Nephron progenitor cell (in vitro differentiated cells): ENCODE data around the gene PBRM1.
"Not testable (repeated sequence)": the region's sequence is repeated elsewhere in the genome, so short reads cannot be mapped to it uniquely, and the experiment has no call there.

ENCODE experiments used
- DNase-seq: peaks from one replicate; pipeline ENCODE4 v3.0.0; 2021
- H3K27ac Mint-ChIP-seq: 2 replicates; pipeline ENCODE4 v1.8.0; 2021; ENCODE audit warnings: mild to moderate bottlenecking, moderate library complexity, mixed read lengths
- H3K27me3 Mint-ChIP-seq: 2 replicates; pipeline ENCODE4 v1.8.0; 2021; ENCODE audit warnings: mild to moderate bottlenecking, low read depth, mixed read lengths; ENCODE audit not compliant: poor library complexity
- H3K36me3 Mint-ChIP-seq: 2 replicates; pipeline ENCODE4 v1.8.0; 2021; ENCODE audit warnings: low read depth, mixed read lengths
- H3K4me1 Mint-ChIP-seq: 2 replicates; pipeline ENCODE4 v1.8.0; 2021; ENCODE audit warnings: mixed read lengths
- H3K4me3 Mint-ChIP-seq: 2 replicates; pipeline ENCODE4 v1.8.0; 2021; ENCODE audit warnings: mild to moderate bottlenecking, moderate library complexity, mixed read lengths
- H3K9me3 Mint-ChIP-seq: 2 replicates; pipeline ENCODE4 v1.8.0; 2021; ENCODE audit warnings: mild to moderate bottlenecking, moderate library complexity, mixed read lengths
- CTCF ChIP-seq: fragments of 200-600 bp; sonication (generic); IDR thresholded peaks from 2 replicates; pipeline ENCODE4 v1.5.0; 2021; ENCODE audit warnings: antibody characterized with exemption

Gene PBRM1

GRCh38 chr3:52529376-52530333 lies 156.1 kb downstream of the PBRM1 start:
- peak overlapping the region; percentile 23 for H3K4me3 Mint-ChIP-seq

GRCh38 chr3:52528586-52529375 lies 156.9 kb downstream of the PBRM1 start:
- Mint-ChIP-seq H3K36me3 (peaks cover 36% of the 10 kb centered on the region), H3K27me3 (no peaks in the 10 kb centered on the region), H3K4me3 (no peak overlapping the region), H3K27ac (peak overlapping the region; percentile 69), H3K4me1 (peaks cover 51% of the 10 kb centered on the region), H3K9me3 (no peaks in the 10 kb centered on the region)
- no peak for TF ChIP-seq CTCF
- DNase-seq: no peak

More at GRCh38 chr3:52529376-52530333, 156.1 kb downstream of the PBRM1 start:
- Mint-ChIP-seq H3K9me3 (no peaks in the 10 kb centered on the region), H3K27ac (peak overlapping the region; percentile 69), H3K4me1 (peaks cover 55% of the 10 kb centered on the region), H3K36me3 (peaks cover 28% of the 10 kb centered on the region), H3K27me3 (no peaks in the 10 kb centered on the region)
- TF ChIP-seq CTCF: no peak
- DNase-seq: no peak

GRCh38 chr3:52527732-52528585 lies 157.8 kb downstream of the PBRM1 start:
- Mint-ChIP-seq H3K27me3 (no peaks in the 10 kb centered on the region), H3K27ac (peak overlapping the region; percentile 45), H3K36me3 (peaks cover 36% of the 10 kb centered on the region), H3K4me1 (peaks cover 51% of the 10 kb centered on the region), H3K4me3 (no peak overlapping the region), H3K9me3 (no peaks in the 10 kb centered on the region)
- no peak for DNase-seq
- no peak for TF ChIP-seq CTCF

GRCh38 chr3:52527039-52527731 lies 158.5 kb downstream of the PBRM1 start:
- peaks cover 45% of the 10 kb centered on the region for H3K4me1 Mint-ChIP-seq
- no peaks in the 10 kb centered on the region for H3K27me3 Mint-ChIP-seq
- H3K36me3 Mint-ChIP-seq: peaks cover 36% of the 10 kb centered on the region
- DNase-seq: no peak
- no peak for TF ChIP-seq CTCF
- H3K27ac Mint-ChIP-seq: peak overlapping the region; percentile 45
- H3K9me3 Mint-ChIP-seq: no peaks in the 10 kb centered on the region
- H3K4me3 Mint-ChIP-seq: no peak overlapping the region

GRCh38 chr3:52526671-52527038 lies 159.1 kb downstream of the PBRM1 start:
- H3K4me3 Mint-ChIP-seq, H3K27me3 Mint-ChIP-seq, H3K9me3 Mint-ChIP-seq, DNase-seq: not testable (repeated sequence)
- peaks cover 40% of the 10 kb centered on the region for H3K4me1 Mint-ChIP-seq
- H3K36me3 Mint-ChIP-seq: peaks cover 36% of the 10 kb centered on the region
- H3K27ac Mint-ChIP-seq: peak overlapping the region; percentile 36
